Osteocyte (in vitro differentiated cells): Measurements from ENCODE around the gene FHL2. TPM values are rescaled to one million over a fixed set of nuclear protein-coding genes. Genes with fewer than 3 reads are reported as not detected.
A peak's percentile ranks its signal among the peaks of the same experiment; 100 is the strongest.

Experiments
- DNase-seq: peaks from one replicate; pipeline ENCODE4 v3.0.0; 2021; ENCODE audit warnings: mixed read lengths; ENCODE audit not compliant: unreplicated experiment; ENCODE audit errors: extremely low spot score
- H3K27ac Mint-ChIP-seq: one replicate; pipeline ENCODE4 v1.8.0; 2021; ENCODE audit warnings: mild to moderate bottlenecking, mixed read lengths; ENCODE audit not compliant: unreplicated experiment
- H3K27me3 Mint-ChIP-seq: one replicate; pipeline ENCODE4 v1.8.0; 2021; ENCODE audit warnings: mixed read lengths; ENCODE audit not compliant: unreplicated experiment
- H3K36me3 Mint-ChIP-seq: one replicate; pipeline ENCODE4 v1.8.0; 2021; ENCODE audit warnings: mixed read lengths; ENCODE audit not compliant: unreplicated experiment
- H3K4me1 Mint-ChIP-seq: one replicate; pipeline ENCODE4 v1.8.0; 2021; ENCODE audit warnings: mixed read lengths; ENCODE audit not compliant: unreplicated experiment
- H3K4me3 Mint-ChIP-seq: one replicate; pipeline ENCODE4 v1.8.0; 2021; ENCODE audit warnings: mild to moderate bottlenecking, moderate library complexity, mixed read lengths; ENCODE audit not compliant: unreplicated experiment
- H3K9me3 Mint-ChIP-seq: one replicate; pipeline ENCODE4 v1.8.0; 2021; ENCODE audit warnings: mixed read lengths; ENCODE audit not compliant: unreplicated experiment
- CTCF ChIP-seq: fragments of 200-600 bp; sonication (generic); IDR thresholded peaks from 2 replicates; pipeline ENCODE4 v1.5.0; 2021; ENCODE audit warnings: antibody characterized with exemption, mild to moderate bottlenecking, moderate library complexity
- total RNA-seq: library from RNA; stranded (reverse); gene quantifications from 2 replicates; pipeline ENCODE4 v1.2.1, GENCODE V29; 2021

The FHL2 gene
- total RNA-seq, 1 donor from 2014 or later, result 76.8 TPM

GRCh38 chr2:105438104-105438929, 39.5 kb upstream of the FHL2 start:
- H3K36me3 Mint-ChIP-seq, result no peaks in the 10 kb centered on the region
- no peak for TF ChIP-seq CTCF
- H3K27ac Mint-ChIP-seq, result peak overlapping the region; percentile 31
- peaks cover 15% of the 10 kb centered on the region for H3K4me1 Mint-ChIP-seq
- H3K4me3 Mint-ChIP-seq, result no peak overlapping the region
- peak; percentile 78 for DNase-seq
- no peaks in the 10 kb centered on the region for H3K9me3 Mint-ChIP-seq
- H3K27me3 Mint-ChIP-seq, result peaks cover 35% of the 10 kb centered on the region

- H3K27ac Mint-ChIP-seq, result peak overlapping the region; percentile 31
- H3K4me3 Mint-ChIP-seq, result no peak overlapping the region
- H3K9me3 Mint-ChIP-seq, result no peaks in the 10 kb centered on the region
- no peak for DNase-seq
- TF ChIP-seq CTCF, result no peak
- peaks cover 15% of the 10 kb centered on the region for H3K4me1 Mint-ChIP-seq
- peaks cover 31% of the 10 kb centered on the region for H3K27me3 Mint-ChIP-seq
- H3K36me3 Mint-ChIP-seq, result no peaks in the 10 kb centered on the region
Observed at GRCh38 chr2:105437708-105438103, 38.9 kb upstream of the FHL2 start.

GRCh38 chr2:105432749-105433148, 33.9 kb upstream of the FHL2 start:
- no peak for TF ChIP-seq CTCF
- Mint-ChIP-seq H3K27ac (no peak overlapping the region), H3K27me3 (peaks cover 25% of the 10 kb centered on the region), H3K9me3 (no peaks in the 10 kb centered on the region), H3K4me1 (peaks cover 8% of the 10 kb centered on the region), H3K4me3 (no peak overlapping the region), H3K36me3 (no peaks in the 10 kb centered on the region)
- no peak for DNase-seq

- Mint-ChIP-seq H3K36me3 (no peaks in the 10 kb centered on the region), H3K27me3 (peaks cover 29% of the 10 kb centered on the region), H3K9me3 (no peaks in the 10 kb centered on the region), H3K27ac (no peak overlapping the region), H3K4me3 (no peak overlapping the region), H3K4me1 (peaks cover 3% of the 10 kb centered on the region)
- TF ChIP-seq CTCF, result no peak
- DNase-seq, result no peak
Observed at GRCh38 chr2:105432044-105432399, 33.2 kb upstream of the FHL2 start.

GRCh38 chr2:105431367-105432043, 32.7 kb upstream of the FHL2 start:
- DNase-seq, result peak; percentile 76
- no peak for TF ChIP-seq CTCF
- no peaks in the 10 kb centered on the region for H3K9me3 Mint-ChIP-seq
- H3K4me1 Mint-ChIP-seq, result peaks cover 3% of the 10 kb centered on the region
- no peaks in the 10 kb centered on the region for H3K36me3 Mint-ChIP-seq
- no peak overlapping the region for H3K27ac Mint-ChIP-seq
- H3K27me3 Mint-ChIP-seq, result peaks cover 34% of the 10 kb centered on the region
- no peak overlapping the region for H3K4me3 Mint-ChIP-seq
